Measurements from ENCODE around the gene GNB2. TPM values are rescaled to one million over a fixed set of nuclear protein-coding genes. Genes with fewer than 3 reads are reported as not detected.
A peak's percentile ranks its signal among the peaks of the same experiment; 100 is the strongest.

GNB2 gene
- total and polyA plus RNA-seq, 2 of the 13 experiments (the other 11 are each of a cell fraction or from before 2014, with no cell fraction given), result 48.3 to 67.1 TPM

- no peak for TF ChIP-seq HNF1B (CRISPR knock-in tag; IDR thresholded peaks at IDR 0.05)
- TF ChIP-seq ZFY (CRISPR knock-in tag; IDR thresholded peaks at IDR 0.05), result no peak
- TF ChIP-seq ZMYM3 (CRISPR knock-in tag; IDR thresholded peaks at IDR 0.05), result 0 out of 2 replicates have a peak, but pooled peaks have one; percentile 16
- TF ChIP-seq NFKB2 (CRISPR knock-in tag; IDR thresholded peaks at IDR 0.05; ENCODE audit: borderline replicate concordance), result peak; percentile 14; the same call in 1 of the 2 replicates
- no peak for TF ChIP-seq ZBTB40 (IDR thresholded peaks at IDR 0.05)
- TF ChIP-seq ZBTB40 (CRISPR knock-in tag; IDR thresholded peaks at IDR 0.05), result peak; percentile 25; the same call in 1 of the 2 replicates
- TF ChIP-seq ZNF784 (CRISPR knock-in tag; IDR thresholded peaks at IDR 0.05; ENCODE audit: borderline replicate concordance), result peak; percentile 82
- TF ChIP-seq ZNF83 (CRISPR knock-in tag; IDR thresholded peaks at IDR 0.05; ENCODE audit: borderline replicate concordance), result peak; percentile 27; the same call in 1 of the 2 replicates
- peak; percentile 35; the same call in 1 of the 2 replicates for TF ChIP-seq HDAC2 (CRISPR knock-in tag; IDR thresholded peaks at IDR 0.05)
- peak; percentile 61; the same call in 1 of the 2 replicates for TF ChIP-seq ETV5 (CRISPR knock-in tag; IDR thresholded peaks at IDR 0.05; ENCODE audit: borderline replicate concordance)
- peak; percentile 81 for TF ChIP-seq ZBTB3 (CRISPR knock-in tag; IDR thresholded peaks at IDR 0.05; ENCODE audit: borderline replicate concordance, low read depth)
- TF ChIP-seq ELF1 (CRISPR knock-in tag; IDR thresholded peaks at IDR 0.05), result no peak
- TF ChIP-seq MBNL3 (CRISPR knock-in tag; conservative IDR thresholded peaks at IDR 0.05), result no peak
- TF ChIP-seq ZNF703 (CRISPR knock-in tag; IDR thresholded peaks at IDR 0.05; ENCODE audit: borderline replicate concordance), result no peak
- TF ChIP-seq ZNF563 (CRISPR knock-in tag; IDR thresholded peaks at IDR 0.05), result peak; percentile 87
- 0 out of 2 replicates have a peak, but pooled peaks have one; percentile 27 for TF ChIP-seq NR1H2 (CRISPR knock-in tag; IDR thresholded peaks at IDR 0.05; ENCODE audit: borderline replicate concordance, low read depth)
- peak; percentile 69; the same call in 1 of the 2 replicates for TF ChIP-seq KLF9 (CRISPR knock-in tag; IDR thresholded peaks at IDR 0.05; ENCODE audit: low read depth)
Observed at GRCh38 chr7:100705320-100705752, 31.8 kb downstream of the GNB2 start (continued).
